HCT116 (cell line): ENCODE measurements around the gene TRIM26. TPM values are rescaled to one million over a fixed set of nuclear protein-coding genes. Genes with fewer than 3 reads are reported as not detected.

Experiments
- ATAC-seq: fragments of 200-7000 bp; cut with Tn5 transposase; 2 replicates; pipeline ENCODE4 v1.9.1; 2020; ENCODE audit warnings: mild to moderate bottlenecking, moderate library complexity
- BruUV-seq: library from RNA; stranded (reverse); fragments of 400-500 nt; replicated peaks from 2 replicates; lab custom pipeline; 2021; lab: Mats Ljungman, UMichigan
- CTCF ChIA-PET: fragments of 300-600 bp; sonication (Branson Sonifier 250); formaldehyde crosslinking; loops from one replicate; lab custom pipeline; 2021; ENCODE audit warnings: antibody characterized with exemption; lab: Charles Lee
- POLR2A ChIA-PET: fragments of 300-600, 350-600 bp; sonication (Branson Sonifier 250); formaldehyde crosslinking; loops from one replicate; lab custom pipeline; 2021; ENCODE audit warnings: antibody characterized with exemption; lab: Charles Lee
- RAD21 ChIA-PET, 2 experiments: fragments of 300-600 bp; sonication (Branson Sonifier 250); formaldehyde crosslinking; loops; one replicate each; lab custom pipeline; 2023; ENCODE audit warnings: low total read pairs in 2 of 2; ENCODE audit not compliant: uncharacterized antibody in 2 of 2, unreplicated experiment in 2 of 2, low non-redundant PET in 1 of 2; lab: Charles Lee
- DNase-seq: peaks from one replicate; pipeline ENCODE4 v3.0.0-alpha.2; 2010; ENCODE audit warnings: low read depth, low spot score
- H2AFZ ChIP-seq: fragments of 200-600 bp; shearing (Covaris generic), sonication (generic); 2 replicates; pipeline ENCODE4 v1.6.1; 2017; ENCODE audit warnings: low read depth, mixed run types, mixed read lengths, antibody characterized with exemption, low read length; ENCODE audit not compliant: poor library complexity, severe bottlenecking
- H3K27ac ChIP-seq: 2 replicates; pipeline ENCODE4 v1.5.1; 2012; ENCODE audit warnings: low read depth, low read length
- H3K27me3 ChIP-seq: fragments of 200-600 bp; sonication (generic); 2 replicates; pipeline ENCODE4 v1.6.1; 2016; ENCODE audit warnings: mixed run types, low read length, mixed read lengths; ENCODE audit not compliant: insufficient read depth
- H3K36me3 ChIP-seq, 2 experiments: fragments of 200-500 bp in 1 of 2; fragments of 200-600 bp in 1 of 2; sonication (Bioruptor generic) in 1 of 2; sonication (generic) in 1 of 2; 2 replicates each; pipeline versions ENCODE4 v1.5.1 to v1.6.1; 2014 to 2016; ENCODE audit warnings: low read length in 2 of 2, inconsistent platforms in 1 of 2, mixed read lengths in 1 of 2, mixed run types in 1 of 2; ENCODE audit not compliant: insufficient read depth in 2 of 2, control insufficient read depth in 1 of 2
- H3K4me1 ChIP-seq, 2 experiments: fragments of 200-600 bp in 1 of 2; sonication (generic) in 1 of 2; 2 replicates each; pipeline versions ENCODE4 v1.5.1 to v1.6.1; 2012 to 2017; ENCODE audit warnings: low read length in 2 of 2, inconsistent platforms in 1 of 2, mild to moderate bottlenecking in 1 of 2, mixed read lengths in 1 of 2, mixed run types in 1 of 2, moderate library complexity in 1 of 2; ENCODE audit not compliant: insufficient read depth in 2 of 2, control insufficient read depth in 1 of 2
- H3K4me2 ChIP-seq: fragments of 200-600 bp; sonication (generic); 2 replicates; pipeline ENCODE4 v1.6.1; 2017; ENCODE audit warnings: mixed run types, low read length, mixed read lengths
- H3K4me3 ChIP-seq, 2 experiments: fragments of 200-600 bp in 1 of 2; sonication (generic) in 1 of 2; replicated peaks in 1 of 2; 2 replicates each; pipeline ENCODE4 v1.5.1; 2011 to 2016; ENCODE audit warnings: low read length in 2 of 2, control low read depth in 1 of 2, low read depth in 1 of 2, mild to moderate bottlenecking in 1 of 2, mixed read lengths in 1 of 2, mixed run types in 1 of 2
- H3K79me2 ChIP-seq: fragments of 200-600 bp; sonication (generic); 2 replicates; pipeline ENCODE4 v1.6.1; 2017; ENCODE audit warnings: mild to moderate bottlenecking, mixed run types, low read length, moderate library complexity, mixed read lengths; ENCODE audit not compliant: insufficient read depth
- H3K9ac ChIP-seq: fragments of 200-600 bp; sonication (generic); 2 replicates; pipeline ENCODE4 v1.6.1; 2016; ENCODE audit warnings: low read length, mixed read lengths
- H3K9me2 ChIP-seq: fragments of 200-600 bp; sonication (generic), shearing (Covaris generic); 2 replicates; pipeline ENCODE4 v1.6.1; 2017; ENCODE audit warnings: mixed run types, mild to moderate bottlenecking, moderate library complexity; ENCODE audit not compliant: insufficient read depth
- H3K9me3 ChIP-seq, 2 experiments: fragments of 200-500 bp in 1 of 2; fragments of 200-600 bp in 1 of 2; sonication (Bioruptor generic) in 1 of 2; sonication (generic) in 1 of 2; 2 replicates each; pipeline ENCODE4 v1.6.1; 2014 to 2017; ENCODE audit warnings: low read length in 2 of 2, mixed read lengths in 2 of 2, inconsistent platforms in 1 of 2, low read depth in 1 of 2, mild to moderate bottlenecking in 1 of 2, mixed run types in 1 of 2, moderate library complexity in 1 of 2; ENCODE audit not compliant: control insufficient read depth in 1 of 2, insufficient read depth in 1 of 2
- H4K20me1 ChIP-seq: fragments of 200-600 bp; sonication (generic), shearing (Covaris generic); 2 replicates; pipeline ENCODE4 v1.6.1; 2017; ENCODE audit warnings: mixed run types, mild to moderate bottlenecking, moderate library complexity; ENCODE audit not compliant: insufficient read depth
- CBX3 ChIP-seq: IDR thresholded peaks from 2 replicates; pipeline ENCODE4 v1.6.1; 2012; ENCODE audit warnings: low read depth
- EGR1 ChIP-seq: IDR thresholded peaks from 2 replicates; pipeline ENCODE4 v1.6.1; 2012; ENCODE audit warnings: low read depth
- ELF1 ChIP-seq: IDR thresholded peaks from 2 replicates; pipeline ENCODE4 v1.6.1; 2012; ENCODE audit warnings: low read depth, borderline replicate concordance
- EZH2 ChIP-seq: fragments of 200-600 bp; sonication (generic); IDR thresholded peaks from 2 replicates; pipeline ENCODE4 v1.6.1; 2017; ENCODE audit warnings: antibody characterized with exemption, mixed run types
- JUND ChIP-seq: IDR thresholded peaks from 2 replicates; pipeline ENCODE4 v1.6.1; 2012
- POLR2A ChIP-seq: IDR thresholded peaks from 2 replicates; pipeline ENCODE4 v1.7.0; 2011; ENCODE audit warnings: borderline replicate concordance; ENCODE audit not compliant: insufficient read depth, insufficient read length; ENCODE audit errors: extremely low read depth
- SP1 ChIP-seq: IDR thresholded peaks from 2 replicates; pipeline ENCODE4 v1.6.1; 2012; ENCODE audit warnings: low read depth
- TCF7L2 ChIP-seq: IDR thresholded peaks from 2 replicates; pipeline ENCODE4 v1.7.0; 2011; ENCODE audit warnings: borderline replicate concordance, inconsistent platforms; ENCODE audit not compliant: insufficient read depth, insufficient read length; ENCODE audit errors: extremely low read depth
- ZNF274 ChIP-seq: fragments of 200-500 bp; sonication (Bioruptor generic); IDR thresholded peaks from 2 replicates; pipeline ENCODE4 v1.6.1; 2014; ENCODE audit warnings: mild to moderate bottlenecking, low read depth, low read length, inconsistent platforms
- intact Hi-C: fragments of 100-400 bp; cut with micrococcal nuclease; formaldehyde crosslinking; loops from 2 replicates; pipeline ENCODE4 v1.10.0; 2022
- total RNA-seq: library from RNA; stranded (reverse); gene quantifications from one replicate; pipeline ENCODE4 v1.2.1, GENCODE V29; 2021; ENCODE audit not compliant: unreplicated experiment
- TF ChIP-seq, protein P1 (sequence below): IDR thresholded peaks from 2 replicates; pipeline ENCODE4 v1.6.1; 2012

TRIM26 gene
- total RNA-seq, 1 experiment from 2014 or later, result 32.2 TPM

DNA sequence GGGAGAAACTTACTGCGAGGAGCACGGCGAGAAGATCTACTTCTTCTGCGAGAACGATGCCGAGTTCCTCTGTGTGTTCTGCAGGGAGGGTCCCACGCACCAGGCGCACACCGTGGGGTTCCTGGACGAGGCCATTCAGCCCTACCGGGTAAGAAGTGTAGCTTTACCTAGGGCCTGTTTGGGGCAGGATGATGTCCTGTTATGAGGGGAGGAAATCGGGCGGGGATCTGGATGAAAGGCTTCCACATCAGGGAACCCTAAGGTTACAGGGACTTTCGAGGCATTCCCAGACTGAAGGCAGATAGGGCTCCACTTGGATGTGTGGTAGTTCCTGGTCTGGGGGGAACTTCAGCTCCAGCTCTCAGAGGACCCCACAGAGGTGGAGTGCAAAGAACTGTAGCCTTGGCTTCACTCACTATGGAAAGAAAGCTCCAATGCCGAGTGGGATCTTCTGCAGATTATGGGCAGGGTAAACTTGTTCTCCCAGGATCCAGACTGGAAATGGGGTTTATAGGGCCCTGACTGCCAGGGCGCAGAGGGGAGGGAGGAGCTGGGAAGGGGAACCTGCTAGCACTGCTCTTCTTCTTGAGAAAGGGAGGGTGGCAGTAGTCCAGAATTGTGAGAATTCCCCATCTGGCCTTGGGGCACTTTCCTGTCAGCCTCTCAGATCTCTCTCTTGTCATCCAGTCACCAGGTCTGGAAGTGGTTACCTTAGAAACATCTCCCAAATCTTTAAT, 49.1 kb downstream of the TRIM26 start:
- peaks cover 9 to 25% of the 10 kb centered on the region in 2 experiments; a peak in 3 of 4 replicates for H3K4me1 ChIP-seq
- POLR2A ChIA-PET, result no interaction called here
- intact Hi-C loops, result loop anchor here (2.0 kb wide), 1 partner anchor 61 kb away; no protein-coding TSS in a partner anchor
- H3K4me3 ChIP-seq, result peak overlapping the region; percentile 52 to 66
- BruUV-seq, result no TSS peak
- ATAC-seq, result no peak
- no peak overlapping the region for H2AFZ ChIP-seq
- TF ChIP-seq JUND (no peak), CBX3 (no peak), EZH2 (no peak), ELF1 (no peak), SP1 (no peak), POLR2A (no peak), ZNF274 (no peak), TCF7L2 (no peak), EGR1 (no peak)
- TF ChIP-seq, protein P1, sequence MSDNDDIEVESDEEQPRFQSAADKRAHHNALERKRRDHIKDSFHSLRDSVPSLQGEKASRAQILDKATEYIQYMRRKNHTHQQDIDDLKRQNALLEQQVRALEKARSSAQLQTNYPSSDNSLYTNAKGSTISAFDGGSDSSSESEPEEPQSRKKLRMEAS, result no peak
- TF ChIP-seq, all 23 proteins: peak for 0
- H3K9me2 ChIP-seq, result no peaks in the 10 kb centered on the region
- H3K4me2 ChIP-seq, result peak overlapping the region; percentile 93
- peak overlapping the region; percentile 54 for H3K9ac ChIP-seq
- H3K79me2 ChIP-seq, result no peaks in the 10 kb centered on the region
- ChIA-PET CTCF (no interaction called here), RAD21 (no interaction called here)
- H3K9me3 ChIP-seq, result no peaks in the 10 kb centered on the region
- DNase-seq, result no peak
- H3K36me3 ChIP-seq, result no peaks in the 10 kb centered on the region
- peak overlapping the region; percentile 49; the same call in 1 of the 2 replicates for H3K27ac ChIP-seq
- H3K27me3 ChIP-seq, result no peaks in the 10 kb centered on the region
- no peaks in the 10 kb centered on the region for H4K20me1 ChIP-seq
